Fibroblast of lung (primary cell): Measurements from ENCODE around the gene NR2C2. TPM values are rescaled to one million over a fixed set of nuclear protein-coding genes. Genes with fewer than 3 reads are reported as not detected.

Experiments used
- DNase-seq, 2 donors: peaks; one replicate each; pipeline versions ENCODE4 v3.0.0 to v3.0.0-alpha.2; 2010; ENCODE audit warnings: low read depth in 2 of 2
- H2AFZ ChIP-seq: 2 replicates; pipeline ENCODE4 v1.5.1; 2012; ENCODE audit warnings: low read length, control low read depth, inconsistent platforms
- H3K27ac ChIP-seq: 2 replicates; pipeline ENCODE4 v1.5.1; 2011; ENCODE audit warnings: low read length, control low read depth; ENCODE audit not compliant: insufficient read depth
- H3K27me3 ChIP-seq: 2 replicates; pipeline ENCODE4 v1.5.1; 2011; ENCODE audit warnings: mild to moderate bottlenecking, low read length; ENCODE audit not compliant: control insufficient read depth, insufficient read depth
- H3K36me3 ChIP-seq: 2 replicates; pipeline ENCODE4 v1.5.1; 2011; ENCODE audit warnings: low read length; ENCODE audit not compliant: control insufficient read depth, insufficient read depth
- H3K4me1 ChIP-seq: 2 replicates; pipeline ENCODE4 v1.5.1; 2011; ENCODE audit warnings: low read length; ENCODE audit not compliant: control insufficient read depth, insufficient read depth; ENCODE audit errors: extremely low read depth
- H3K4me2 ChIP-seq: 2 replicates; pipeline ENCODE4 v1.5.1; 2011; ENCODE audit warnings: low read length, control low read depth; ENCODE audit not compliant: insufficient read depth; ENCODE audit errors: extremely low read depth
- H3K4me3 ChIP-seq, 4 experiments: fragments of 200-600 bp in 1 of 4; sonication (generic) in 1 of 4; replicated peaks in 1 of 4; 2 replicates each; pipeline ENCODE4 v1.5.1; 2011 to 2016; ENCODE audit warnings: low read length in 4 of 4, low read depth in 3 of 4, mild to moderate bottlenecking in 3 of 4, control low read depth in 2 of 4, inconsistent platforms in 1 of 4, mixed read lengths in 1 of 4; ENCODE audit not compliant: insufficient read depth in 1 of 4; ENCODE audit errors: control extremely low read depth in 1 of 4
- H3K79me2 ChIP-seq: 2 replicates; pipeline ENCODE4 v1.5.1; 2012; ENCODE audit warnings: mild to moderate bottlenecking, low read length, inconsistent platforms; ENCODE audit not compliant: control insufficient read depth, insufficient read depth
- H3K9ac ChIP-seq: 2 replicates; pipeline ENCODE4 v1.5.1; 2011; ENCODE audit warnings: mild to moderate bottlenecking, low read length, control low read depth; ENCODE audit not compliant: insufficient read depth
- H3K9me3 ChIP-seq: 2 replicates; pipeline ENCODE4 v1.5.1; 2012; ENCODE audit warnings: low read depth, low read length; ENCODE audit not compliant: control insufficient read depth, insufficient read depth
- H4K20me1 ChIP-seq: 2 replicates; pipeline ENCODE4 v1.5.1; 2011; ENCODE audit warnings: low read length; ENCODE audit not compliant: control insufficient read depth, insufficient read depth; ENCODE audit errors: extremely low read depth
- CTCF ChIP-seq, 2 donors: IDR thresholded peaks in 1 of 2; conservative IDR thresholded peaks in 1 of 2; 1 replicate in 1 of 2; 2 replicates in 1 of 2; pipeline ENCODE4 v1.5.1; 2011 to 2012; ENCODE audit warnings: low read length in 2 of 2, control low read depth in 1 of 2, inconsistent platforms in 1 of 2, low read depth in 1 of 2, mild to moderate bottlenecking in 1 of 2
- EZH2 ChIP-seq: IDR thresholded peaks from 2 replicates; pipeline ENCODE4 v1.5.1; 2012; ENCODE audit warnings: low read length, control low read depth, mild to moderate bottlenecking; ENCODE audit errors: missing control alignments
- polyA plus RNA-seq, 2 donors: library from polyadenylated mRNA; depleted of rRNA in 1 of 2; stranded (reverse) in 1 of 2; unstranded in 1 of 2; fragments of >200 nt; gene quantifications; 2 replicates each; pipeline ENCODE4 v1.2.1, GENCODE V29; 2011 to 2012; ENCODE audit warnings: missing spikeins in 1 of 2
- total RNA-seq: library from RNA; depleted of rRNA; stranded (reverse); fragments of >200 nt; gene quantifications from 2 replicates; pipeline ENCODE4 v1.2.1, GENCODE V29; 2014

The NR2C2 gene
- total and polyA plus RNA-seq, 2 donors (not counting 1 experiment from before 2014, with no cell fraction given): 15.0 to 27.9 TPM

GRCh38 chr3:15029625-15030024 lies 82.2 kb downstream of the NR2C2 start:
- no peaks in the 10 kb centered on the region for H3K4me1 ChIP-seq
- TF ChIP-seq CTCF (conservative IDR thresholded peaks at IDR 0.05 in 1 of 2, IDR thresholded peaks at IDR 0.05 in 1 of 2; ENCODE audit: low read depth in 1 of 2, low read length in 2 of 2): no peak
- TF ChIP-seq EZH2: no peak

GRCh38 chr3:15032650-15033049 lies 85.3 kb downstream of the NR2C2 start:
- Histone ChIP-seq H3K27me3 (no peaks in the 10 kb centered on the region), H3K4me1 (no peaks in the 10 kb centered on the region), H4K20me1 (no peaks in the 10 kb centered on the region), H3K4me2 (no peak overlapping the region), H3K9me3 (no peaks in the 10 kb centered on the region), H3K4me3 (no peak overlapping the region), H3K79me2 (no peaks in the 10 kb centered on the region), H3K9ac (no peak overlapping the region), H3K27ac (no peak overlapping the region), H2AFZ (no peak overlapping the region), H3K36me3 (peaks cover 12% of the 10 kb centered on the region)
- TF ChIP-seq CTCF (conservative IDR thresholded peaks at IDR 0.05 in 1 of 2, IDR thresholded peaks at IDR 0.05 in 1 of 2; ENCODE audit: low read depth in 1 of 2, low read length in 2 of 2) (no peak), EZH2 (no peak)
- no peak for DNase-seq

More at GRCh38 chr3:15029625-15030024, 82.2 kb downstream of the NR2C2 start:
- no peak overlapping the region for H3K4me3 ChIP-seq
- no peaks in the 10 kb centered on the region for H3K79me2 ChIP-seq
- H3K9ac ChIP-seq: no peak overlapping the region
- H3K27me3 ChIP-seq: no peaks in the 10 kb centered on the region
- peaks cover 10% of the 10 kb centered on the region for H3K36me3 ChIP-seq
- no peak overlapping the region for H2AFZ ChIP-seq
- no peak for DNase-seq
- no peak overlapping the region for H3K4me2 ChIP-seq
- no peaks in the 10 kb centered on the region for H4K20me1 ChIP-seq
- no peak overlapping the region for H3K27ac ChIP-seq
- no peaks in the 10 kb centered on the region for H3K9me3 ChIP-seq

GRCh38 chr3:15033103-15033502 lies 85.7 kb downstream of the NR2C2 start:
- Histone ChIP-seq H3K4me2 (no peak overlapping the region), H3K4me3 (no peak overlapping the region), H3K36me3 (peaks cover 12% of the 10 kb centered on the region), H4K20me1 (no peaks in the 10 kb centered on the region), H3K9me3 (no peaks in the 10 kb centered on the region), H2AFZ (no peak overlapping the region), H3K9ac (no peak overlapping the region), H3K27me3 (no peaks in the 10 kb centered on the region), H3K79me2 (no peaks in the 10 kb centered on the region), H3K27ac (no peak overlapping the region), H3K4me1 (no peaks in the 10 kb centered on the region)
- DNase-seq: no peak
- TF ChIP-seq CTCF (conservative IDR thresholded peaks at IDR 0.05 in 1 of 2, IDR thresholded peaks at IDR 0.05 in 1 of 2; ENCODE audit: low read depth in 1 of 2, low read length in 2 of 2): no peak
- no peak for TF ChIP-seq EZH2
